ENCODE results near the gene OTUD5.

- TF ChIP-seq, protein P1, sequence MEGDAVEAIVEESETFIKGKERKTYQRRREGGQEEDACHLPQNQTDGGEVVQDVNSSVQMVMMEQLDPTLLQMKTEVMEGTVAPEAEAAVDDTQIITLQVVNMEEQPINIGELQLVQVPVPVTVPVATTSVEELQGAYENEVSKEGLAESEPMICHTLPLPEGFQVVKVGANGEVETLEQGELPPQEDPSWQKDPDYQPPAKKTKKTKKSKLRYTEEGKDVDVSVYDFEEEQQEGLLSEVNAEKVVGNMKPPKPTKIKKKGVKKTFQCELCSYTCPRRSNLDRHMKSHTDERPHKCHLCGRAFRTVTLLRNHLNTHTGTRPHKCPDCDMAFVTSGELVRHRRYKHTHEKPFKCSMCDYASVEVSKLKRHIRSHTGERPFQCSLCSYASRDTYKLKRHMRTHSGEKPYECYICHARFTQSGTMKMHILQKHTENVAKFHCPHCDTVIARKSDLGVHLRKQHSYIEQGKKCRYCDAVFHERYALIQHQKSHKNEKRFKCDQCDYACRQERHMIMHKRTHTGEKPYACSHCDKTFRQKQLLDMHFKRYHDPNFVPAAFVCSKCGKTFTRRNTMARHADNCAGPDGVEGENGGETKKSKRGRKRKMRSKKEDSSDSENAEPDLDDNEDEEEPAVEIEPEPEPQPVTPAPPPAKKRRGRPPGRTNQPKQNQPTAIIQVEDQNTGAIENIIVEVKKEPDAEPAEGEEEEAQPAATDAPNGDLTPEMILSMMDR (IDR thresholded peaks at IDR 0.05), result no peak
- no peak for TF ChIP-seq EP300 (IDR thresholded peaks at IDR 0.05)
- no peak for TF ChIP-seq POLR2A (IDR thresholded peaks at IDR 0.05; ENCODE audit: low read depth)
Observed at GRCh38 chrX:48893556-48894348, 63.7 kb downstream of the OTUD5 start.

Measured in esophagus muscularis mucosa (tissue), 4 donors.